ENCODE results near the gene GOLT1A.
"Not testable (repeated sequence)": the region's sequence is repeated elsewhere in the genome, so short reads cannot be mapped to it uniquely, and the experiment has no call there.

GOLT1A gene

GRCh38 chr1:204246876-204247275 lies 33.1 kb upstream of the GOLT1A start:
- DNase-seq, result no peak

- DNase-seq, result no peak
Measured at GRCh38 chr1:204242920-204243319, 29.1 kb upstream of the GOLT1A start.

- no peak for DNase-seq
Measured at GRCh38 chr1:204241914-204242313, 28.1 kb upstream of the GOLT1A start.

GRCh38 chr1:204241050-204241449 lies 27.3 kb upstream of the GOLT1A start:
- DNase-seq, result peak; percentile 26

- DNase-seq, result no peak
Measured at GRCh38 chr1:204240233-204240632, 26.4 kb upstream of the GOLT1A start.

GRCh38 chr1:204239401-204239800 lies 25.6 kb upstream of the GOLT1A start:
- not testable (repeated sequence) for DNase-seq

GRCh38 chr1:204238520-204238919 lies 24.7 kb upstream of the GOLT1A start:
- DNase-seq, result not testable (repeated sequence)

GRCh38 chr1:204237515-204237914 lies 23.7 kb upstream of the GOLT1A start:
- not testable (repeated sequence) for DNase-seq

GRCh38 chr1:204232526-204232925 lies 18.7 kb upstream of the GOLT1A start:
- no peak for DNase-seq

- DNase-seq, result no peak
Measured at GRCh38 chr1:204230211-204230610, 16.4 kb upstream of the GOLT1A start.

- no peak for DNase-seq
Measured at GRCh38 chr1:204228896-204229295, 15.1 kb upstream of the GOLT1A start.

- DNase-seq, result no peak
Measured at GRCh38 chr1:204227996-204228785, 14.4 kb upstream of the GOLT1A start.

GRCh38 chr1:204227351-204227750 lies 13.6 kb upstream of the GOLT1A start:
- no peak for DNase-seq

GRCh38 chr1:204225841-204226735 lies 12.3 kb upstream of the GOLT1A start:
- no peak for DNase-seq

- no peak for DNase-seq
Measured at GRCh38 chr1:204224655-204225054, 10.9 kb upstream of the GOLT1A start.

GRCh38 chr1:204223129-204223860 lies 9.5 kb upstream of the GOLT1A start:
- DNase-seq, result no peak

GRCh38 chr1:204222764-204223055 lies 8.9 kb upstream of the GOLT1A start:
- no peak for DNase-seq

- no peak for DNase-seq
Measured at GRCh38 chr1:204222006-204222763, 8.4 kb upstream of the GOLT1A start.

GRCh38 chr1:204221271-204221670 lies 7.5 kb upstream of the GOLT1A start:
- no peak for DNase-seq

- DNase-seq, result no peak
Measured at GRCh38 chr1:204219971-204220616, 6.3 kb upstream of the GOLT1A start.

- DNase-seq, result no peak
Measured at GRCh38 chr1:204218552-204218951, 4.8 kb upstream of the GOLT1A start.

GRCh38 chr1:204217648-204218000 lies 3.8 kb upstream of the GOLT1A start:
- DNase-seq, result no peak
